SU-DHL-6 (cell line): ENCODE measurements around the gene MC1R.
A peak's percentile ranks its signal among the peaks of the same experiment; 100 is the strongest.

ENCODE experiments used
- H2AFZ ChIP-seq: fragments of 200-600 bp; sonication (generic); 2 replicates; pipeline ENCODE4 v1.6.1; 2014; ENCODE audit warnings: low read depth, mild to moderate bottlenecking, moderate library complexity, mixed read lengths, antibody characterized with exemption, low read length; ENCODE audit not compliant: severe bottlenecking
- H3F3A ChIP-seq: fragments of 200-600 bp; shearing (Covaris generic); 2 replicates; pipeline ENCODE4 v1.6.0; 2016; ENCODE audit warnings: antibody characterized with exemption, mild to moderate bottlenecking; ENCODE audit not compliant: insufficient read depth
- H3K27ac ChIP-seq: fragments of 200-600 bp; sonication (generic); 2 replicates; pipeline ENCODE4 v1.5.1; 2016; ENCODE audit warnings: low read depth, mild to moderate bottlenecking, low read length, moderate library complexity, mixed read lengths
- H3K27me3 ChIP-seq: fragments of 200-600 bp; sonication (generic), shearing (Covaris generic); 2 replicates; pipeline ENCODE4 v1.6.0; 2014; ENCODE audit warnings: mild to moderate bottlenecking, low read length
- H3K36me3 ChIP-seq: fragments of 200-600 bp; sonication (generic); 2 replicates; pipeline ENCODE4 v1.6.1; 2014; ENCODE audit warnings: mild to moderate bottlenecking, low read length, mixed read lengths
- H3K4me2 ChIP-seq: fragments of 300-600, 200-600 bp; shearing (Covaris generic), sonication (generic); 2 replicates; pipeline ENCODE4 v1.6.0; 2014; ENCODE audit warnings: low read length, low read depth, mild to moderate bottlenecking; ENCODE audit not compliant: poor library complexity, severe bottlenecking
- H3K4me3 ChIP-seq: fragments of 200-600 bp; sonication (generic); 2 replicates; pipeline ENCODE4 v1.5.1; 2014; ENCODE audit warnings: antibody characterized with exemption, low read length, mild to moderate bottlenecking, mixed read lengths; ENCODE audit not compliant: insufficient read depth, poor library complexity, severe bottlenecking
- H3K79me2 ChIP-seq: fragments of 200-600 bp; sonication (generic); 2 replicates; pipeline ENCODE4 v1.6.1; 2014; ENCODE audit warnings: mild to moderate bottlenecking, low read length, moderate library complexity; ENCODE audit not compliant: insufficient read depth
- H3K9ac ChIP-seq: fragments of 200-600 bp; sonication (generic); 2 replicates; pipeline ENCODE4 v1.7.0; 2014; ENCODE audit warnings: mild to moderate bottlenecking, low read length
- H3K9me2 ChIP-seq: fragments of 200-600 bp; sonication (generic); replicated peaks from 2 replicates; pipeline ENCODE4 v1.6.1; 2014; ENCODE audit warnings: low read length; ENCODE audit not compliant: insufficient read depth
- H3K9me3 ChIP-seq: fragments of 200-600 bp; sonication (generic); 2 replicates; pipeline ENCODE4 v1.6.1; 2014; ENCODE audit warnings: low read length, mixed read lengths; ENCODE audit not compliant: insufficient read depth
- H4K20me1 ChIP-seq: fragments of 200-600 bp; sonication (generic); 2 replicates; pipeline ENCODE4 v1.6.1; 2014; ENCODE audit warnings: low read depth, mild to moderate bottlenecking, antibody characterized with exemption, low read length, moderate library complexity, mixed read lengths
- EZH2phosphoT487 ChIP-seq: fragments of 200-600 bp; sonication (generic), shearing (Covaris generic); conservative IDR thresholded peaks from 2 replicates; pipeline ENCODE4 v1.6.1; 2018; ENCODE audit warnings: mild to moderate bottlenecking, antibody characterized with exemption, low read length, moderate library complexity, mixed read lengths
- TF ChIP-seq, protein P1 (sequence below): fragments of 200-600 bp; sonication (generic); IDR thresholded peaks from one replicate; pipeline ENCODE4 v1.5.1; 2017; ENCODE audit warnings: antibody characterized with exemption, mild to moderate bottlenecking, low read length, moderate library complexity; ENCODE audit not compliant: insufficient read depth, poor library complexity, severe bottlenecking

MC1R gene

DNA sequence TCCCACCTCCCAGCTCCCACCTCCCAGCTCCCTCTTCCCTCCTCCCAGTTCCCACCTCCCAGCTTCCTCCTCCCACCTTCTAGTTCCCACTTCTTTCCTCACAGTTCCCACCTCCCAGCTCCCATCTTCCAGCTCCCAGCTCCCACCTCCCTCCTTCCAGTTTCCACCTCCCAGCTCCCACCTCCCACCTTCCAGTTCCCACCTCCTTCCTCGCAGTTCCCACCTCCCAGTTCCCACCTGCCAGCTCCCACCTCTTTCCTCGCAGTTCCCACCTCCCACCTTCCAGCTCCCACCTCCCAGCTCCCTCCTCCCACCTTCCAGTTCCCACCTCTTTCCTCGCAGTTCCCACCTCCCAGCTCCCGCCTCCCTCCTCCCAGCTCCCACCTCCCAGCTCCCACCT, 10.4 kb upstream of the MC1R start:
- Histone ChIP-seq H3K36me3 (no peaks in the 10 kb centered on the region; the same call in 1 of the 2 replicates), H4K20me1 (no peaks in the 10 kb centered on the region), H3K4me2 (no peak overlapping the region)

DNA sequence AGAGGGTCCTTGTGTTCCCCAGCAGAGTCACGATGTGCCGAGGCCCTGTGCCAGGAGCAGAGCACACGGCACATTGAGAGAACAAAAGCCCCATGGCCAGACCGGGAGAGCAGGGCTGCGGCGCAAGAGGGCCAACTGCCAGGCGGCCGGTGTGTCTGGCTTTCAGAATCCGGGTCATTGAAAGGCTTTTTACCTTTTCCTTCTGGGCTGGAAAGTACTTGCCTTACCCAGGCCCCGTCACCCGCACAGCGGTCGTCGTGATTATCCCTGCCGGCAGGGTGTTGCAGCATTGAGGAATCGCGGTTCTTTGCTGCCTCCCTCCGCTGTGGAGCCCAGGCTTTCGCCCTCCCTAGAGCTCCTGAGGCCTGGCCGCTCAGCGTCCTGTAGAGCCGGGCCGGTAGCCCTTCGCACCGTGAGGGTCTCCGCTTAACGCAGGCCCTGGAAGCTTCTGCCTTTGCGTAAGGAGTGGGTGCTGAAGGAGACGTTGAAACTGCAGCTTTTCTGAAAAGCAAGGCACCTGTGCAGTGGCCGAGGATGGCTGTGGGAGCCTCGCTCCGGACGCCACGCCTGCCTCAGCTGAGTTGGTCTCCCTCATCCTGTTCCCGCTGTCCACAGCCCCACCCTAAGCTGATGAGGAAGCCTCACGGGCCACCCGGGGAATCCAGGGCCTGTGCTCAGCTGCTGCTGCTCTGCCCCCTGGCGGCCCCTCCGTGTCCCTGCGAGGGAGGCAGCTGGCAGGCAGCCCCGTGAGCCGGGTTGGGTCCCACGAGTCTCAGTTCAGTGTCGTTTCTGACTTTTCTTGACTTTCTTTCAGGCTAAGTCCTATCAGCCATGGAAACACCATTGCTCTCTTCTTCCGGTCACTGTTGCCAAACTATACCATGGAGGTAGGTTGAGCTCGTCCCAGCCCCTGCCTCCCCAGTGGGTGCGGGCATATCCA, 8.6 kb upstream of the MC1R start:
- no peaks in the 10 kb centered on the region for H3K27me3 ChIP-seq
- H3K9ac ChIP-seq, result peak overlapping the region; percentile 20; the same call in 1 of the 2 replicates
- H4K20me1 ChIP-seq, result no peaks in the 10 kb centered on the region
- H3K36me3 ChIP-seq, result no peaks in the 10 kb centered on the region; the same call in 1 of the 2 replicates
- peaks cover 15% of the 10 kb centered on the region for H3F3A ChIP-seq
- peak overlapping the region; percentile 86 for H3K27ac ChIP-seq
- H3K4me2 ChIP-seq, result no peak overlapping the region
- H3K9me3 ChIP-seq, result no peaks in the 10 kb centered on the region
- H3K79me2 ChIP-seq, result no peaks in the 10 kb centered on the region
- TF ChIP-seq EZH2phosphoT487, result no peak
- TF ChIP-seq, protein P1, sequence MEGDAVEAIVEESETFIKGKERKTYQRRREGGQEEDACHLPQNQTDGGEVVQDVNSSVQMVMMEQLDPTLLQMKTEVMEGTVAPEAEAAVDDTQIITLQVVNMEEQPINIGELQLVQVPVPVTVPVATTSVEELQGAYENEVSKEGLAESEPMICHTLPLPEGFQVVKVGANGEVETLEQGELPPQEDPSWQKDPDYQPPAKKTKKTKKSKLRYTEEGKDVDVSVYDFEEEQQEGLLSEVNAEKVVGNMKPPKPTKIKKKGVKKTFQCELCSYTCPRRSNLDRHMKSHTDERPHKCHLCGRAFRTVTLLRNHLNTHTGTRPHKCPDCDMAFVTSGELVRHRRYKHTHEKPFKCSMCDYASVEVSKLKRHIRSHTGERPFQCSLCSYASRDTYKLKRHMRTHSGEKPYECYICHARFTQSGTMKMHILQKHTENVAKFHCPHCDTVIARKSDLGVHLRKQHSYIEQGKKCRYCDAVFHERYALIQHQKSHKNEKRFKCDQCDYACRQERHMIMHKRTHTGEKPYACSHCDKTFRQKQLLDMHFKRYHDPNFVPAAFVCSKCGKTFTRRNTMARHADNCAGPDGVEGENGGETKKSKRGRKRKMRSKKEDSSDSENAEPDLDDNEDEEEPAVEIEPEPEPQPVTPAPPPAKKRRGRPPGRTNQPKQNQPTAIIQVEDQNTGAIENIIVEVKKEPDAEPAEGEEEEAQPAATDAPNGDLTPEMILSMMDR, result peak; percentile 86
- no peak overlapping the region for H2AFZ ChIP-seq
- H3K4me3 ChIP-seq, result no peak overlapping the region
- no peaks in the 10 kb centered on the region for H3K9me2 ChIP-seq

More for the DNA sequence above, 10.4 kb upstream of the MC1R start:
- H3K9ac ChIP-seq, result peak overlapping the region; percentile 28; the same call in 1 of the 2 replicates
- no peak overlapping the region for H2AFZ ChIP-seq
- H3K27ac ChIP-seq, result peak overlapping the region; percentile 86
- no peak overlapping the region for H3K4me3 ChIP-seq
- TF ChIP-seq, protein P1, result no peak
- TF ChIP-seq EZH2phosphoT487, result no peak
- H3F3A ChIP-seq, result peaks cover 15% of the 10 kb centered on the region
- H3K27me3 ChIP-seq, result no peaks in the 10 kb centered on the region
- no peaks in the 10 kb centered on the region for H3K9me2 ChIP-seq
- no peaks in the 10 kb centered on the region for H3K9me3 ChIP-seq
- no peaks in the 10 kb centered on the region for H3K79me2 ChIP-seq

DNA sequence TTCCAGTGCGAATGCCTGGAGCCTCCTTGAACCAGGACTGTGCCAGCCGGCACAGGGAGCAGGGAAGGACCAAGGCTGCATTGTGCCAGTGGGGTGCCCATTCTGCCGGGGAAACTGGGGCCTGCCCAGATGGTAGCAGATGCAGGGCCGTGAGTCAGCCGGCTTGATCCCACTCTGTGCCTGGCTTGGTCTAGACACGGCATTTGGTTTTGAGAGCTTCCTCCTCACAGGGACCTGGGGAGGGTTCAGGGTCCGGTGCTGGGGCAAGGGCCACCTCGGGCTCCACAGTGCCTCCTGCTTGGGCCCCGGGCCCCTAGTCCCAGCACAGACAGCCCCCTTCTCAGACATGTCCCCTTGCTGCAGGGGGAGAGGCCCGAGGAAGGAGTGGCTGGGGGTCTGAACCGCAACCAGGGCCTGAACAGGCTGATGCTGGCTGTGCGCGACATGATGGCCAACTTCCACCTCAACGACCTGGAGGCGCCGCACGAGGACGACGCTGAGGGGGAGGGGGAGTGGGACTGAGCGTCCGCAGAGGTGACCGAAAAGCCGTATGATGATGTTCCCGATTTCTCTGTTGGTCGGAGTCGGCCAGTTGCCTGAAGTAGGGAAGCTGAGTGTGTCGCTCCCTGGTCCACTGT, 7.8 kb upstream of the MC1R start:
- Histone ChIP-seq H3K27me3 (no peaks in the 10 kb centered on the region), H3K4me2 (no peak overlapping the region), H3K9ac (no peak overlapping the region), H3K9me2 (no peaks in the 10 kb centered on the region), H3K4me3 (no peak overlapping the region), H3F3A (peaks cover 15% of the 10 kb centered on the region), H2AFZ (no peak overlapping the region), H3K27ac (no peak overlapping the region), H4K20me1 (no peaks in the 10 kb centered on the region), H3K79me2 (no peaks in the 10 kb centered on the region), H3K36me3 (no peaks in the 10 kb centered on the region; the same call in 1 of the 2 replicates), H3K9me3 (no peaks in the 10 kb centered on the region)
- TF ChIP-seq, protein P1, result no peak
